ENCODE data around the gene FGF9. TPM values are rescaled to one million over a fixed set of nuclear protein-coding genes. Genes with fewer than 3 reads are reported as not detected.

The FGF9 gene
- total and polyA plus RNA-seq, 2 experiments from 2014 or later: 0.65 to 0.75 TPM

DNA sequence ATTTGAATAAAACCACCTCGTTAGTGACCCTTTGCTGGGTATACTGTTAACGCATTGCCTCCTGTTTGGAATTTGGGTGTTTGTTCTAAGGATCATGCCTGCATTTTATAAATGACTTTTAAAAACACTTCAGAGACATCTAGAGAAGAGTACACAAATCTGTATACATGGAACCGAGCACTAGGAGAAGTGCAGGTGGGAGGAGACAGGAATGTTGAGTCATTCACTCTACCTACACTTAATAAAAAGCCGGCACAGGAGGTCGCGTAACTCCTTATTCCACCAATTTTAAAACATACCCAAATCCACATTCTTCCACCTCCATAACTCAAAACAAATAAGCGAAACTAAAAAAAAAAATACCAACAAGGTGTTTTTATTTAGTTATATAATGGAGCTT lies 48.6 kb downstream of the FGF9 start:
- DNase-seq: no peak
- in situ Hi-C loops (cut with MboI): no loop called here
- Histone ChIP-seq H2AFZ (no peak overlapping the region), H3K4me2 (ENCODE audit: unreplicated experiment) (no peak overlapping the region), H3K9me3 (ENCODE audit: low read depth) (no peaks in the 10 kb centered on the region), H4K20me1 (ENCODE audit: insufficient read depth) (no peaks in the 10 kb centered on the region), H3K79me2 (ENCODE audit: insufficient read depth) (no peaks in the 10 kb centered on the region), H3F3A (ENCODE audit: insufficient read depth) (no peaks in the 10 kb centered on the region), H3K27me3 (replicated peaks; ENCODE audit: insufficient read depth) (peaks cover 4% of the 10 kb centered on the region), H3K4me1 (ENCODE audit: insufficient read depth) (no peaks in the 10 kb centered on the region), H3K36me3 (ENCODE audit: low read depth) (no peaks in the 10 kb centered on the region), H3K9me2 (ENCODE audit: insufficient read depth) (no peaks in the 10 kb centered on the region), H3K27ac (no peak overlapping the region), H3K9ac (no peak overlapping the region), H3K4me3 (no peak overlapping the region)
- TF ChIP-seq EZH2phosphoT487 (IDR thresholded peaks at IDR 0.05; ENCODE audit: insufficient read depth, low read depth) (no peak), EZH2 (IDR thresholded peaks at IDR 0.05; ENCODE audit: insufficient read depth, poor library complexity, severe bottlenecking) (no peak)
- 54 to 57% methylated on average over 7 of the region's 7 CpGs for WGBS, 2 experiments (ENCODE audit: low coverage in 1 of 2, low lambda C conversion rate in 2 of 2, missing lambda C conversion rate in 2 of 2)

GRCh38 chr13:21723807-21724505 lies 53.1 kb downstream of the FGF9 start:
- no peak for DNase-seq
- Histone ChIP-seq H3K4me1 (ENCODE audit: insufficient read depth) (no peaks in the 10 kb centered on the region), H3F3A (ENCODE audit: insufficient read depth) (no peaks in the 10 kb centered on the region), H3K9ac (no peak overlapping the region), H3K79me2 (ENCODE audit: insufficient read depth) (no peaks in the 10 kb centered on the region), H3K9me3 (ENCODE audit: low read depth) (no peaks in the 10 kb centered on the region), H4K20me1 (ENCODE audit: insufficient read depth) (no peaks in the 10 kb centered on the region), H3K27ac (no peak overlapping the region), H3K36me3 (ENCODE audit: low read depth) (no peaks in the 10 kb centered on the region), H3K9me2 (ENCODE audit: insufficient read depth) (no peaks in the 10 kb centered on the region), H3K4me2 (ENCODE audit: unreplicated experiment) (no peak overlapping the region), H3K4me3 (no peak overlapping the region), H3K27me3 (replicated peaks; ENCODE audit: insufficient read depth) (peaks cover 4% of the 10 kb centered on the region), H2AFZ (no peak overlapping the region)
- WGBS, 2 experiments (ENCODE audit: low coverage in 1 of 2, low lambda C conversion rate in 2 of 2, missing lambda C conversion rate in 2 of 2): 54 to 57% methylated on average over 17 of the region's 17 CpGs
- TF ChIP-seq EZH2phosphoT487 (IDR thresholded peaks at IDR 0.05; ENCODE audit: insufficient read depth, low read depth) (no peak), EZH2 (IDR thresholded peaks at IDR 0.05; ENCODE audit: insufficient read depth, poor library complexity, severe bottlenecking) (no peak)
- in situ Hi-C loops (cut with MboI): no loop called here

- Histone ChIP-seq H3K4me1 (ENCODE audit: insufficient read depth) (no peaks in the 10 kb centered on the region), H3F3A (ENCODE audit: insufficient read depth) (no peaks in the 10 kb centered on the region), H3K9me2 (ENCODE audit: insufficient read depth) (no peaks in the 10 kb centered on the region), H3K4me3 (no peak overlapping the region), H4K20me1 (ENCODE audit: insufficient read depth) (no peaks in the 10 kb centered on the region), H2AFZ (no peak overlapping the region), H3K9me3 (ENCODE audit: low read depth) (no peaks in the 10 kb centered on the region), H3K36me3 (ENCODE audit: low read depth) (no peaks in the 10 kb centered on the region), H3K27ac (no peak overlapping the region), H3K9ac (no peak overlapping the region), H3K4me2 (ENCODE audit: unreplicated experiment) (no peak overlapping the region), H3K79me2 (ENCODE audit: insufficient read depth) (no peaks in the 10 kb centered on the region), H3K27me3 (replicated peaks; ENCODE audit: insufficient read depth) (no peaks in the 10 kb centered on the region)
- WGBS, 2 experiments (ENCODE audit: low coverage in 1 of 2, low lambda C conversion rate in 2 of 2, missing lambda C conversion rate in 2 of 2): 41 to 45% methylated on average over 9 of the region's 9 CpGs
- in situ Hi-C loops (cut with MboI): no loop called here
- TF ChIP-seq EZH2phosphoT487 (IDR thresholded peaks at IDR 0.05; ENCODE audit: insufficient read depth, low read depth) (no peak), EZH2 (IDR thresholded peaks at IDR 0.05; ENCODE audit: insufficient read depth, poor library complexity, severe bottlenecking) (no peak)
- DNase-seq: no peak
Observed at GRCh38 chr13:21730186-21730880, 59.5 kb downstream of the FGF9 start.

DNA sequence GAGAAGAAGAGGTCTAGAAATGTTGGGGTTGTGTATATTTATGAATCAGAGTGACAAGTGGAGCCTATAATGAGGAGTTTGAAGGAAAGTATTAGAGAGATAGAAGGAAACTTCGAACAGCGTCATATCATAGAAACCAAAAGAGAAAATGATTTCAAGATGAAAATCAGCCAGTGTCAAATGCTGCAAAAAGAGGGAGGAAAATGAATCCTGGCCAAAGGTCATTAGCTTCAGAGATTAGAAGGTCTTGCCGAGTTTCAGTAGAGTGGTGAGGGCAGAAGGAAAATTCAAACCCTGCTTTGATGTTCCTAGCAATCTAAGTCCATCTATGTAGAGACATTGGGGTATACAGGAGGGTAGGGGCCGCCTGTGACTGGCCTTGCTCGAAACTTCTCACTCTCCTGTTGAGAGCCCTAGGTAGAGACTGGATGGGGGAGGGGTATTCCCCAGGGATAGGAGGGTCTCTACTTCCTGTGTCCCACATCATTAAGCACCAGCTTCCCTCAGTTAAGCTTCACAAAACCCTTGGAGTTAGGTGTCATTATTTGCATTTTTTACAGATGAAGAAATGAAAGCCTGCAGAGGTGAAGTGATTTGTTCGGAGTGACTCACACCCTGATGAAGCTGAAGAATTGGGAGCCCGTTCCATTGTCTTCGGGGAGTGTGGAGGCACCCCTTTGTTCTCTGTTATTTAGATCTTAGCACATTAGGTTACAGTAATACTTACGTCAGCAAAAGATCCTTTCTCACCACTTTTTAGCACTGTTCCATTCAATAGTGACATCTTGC lies 62.8 kb downstream of the FGF9 start:
- DNase-seq: no peak

More for the DNA sequence above, 62.8 kb downstream of the FGF9 start:
- Histone ChIP-seq H4K20me1 (ENCODE audit: insufficient read depth) (no peaks in the 10 kb centered on the region), H3K4me3 (no peak overlapping the region), H3K9me2 (ENCODE audit: insufficient read depth) (no peaks in the 10 kb centered on the region), H2AFZ (no peak overlapping the region), H3K9me3 (ENCODE audit: low read depth) (no peaks in the 10 kb centered on the region), H3K36me3 (ENCODE audit: low read depth) (no peaks in the 10 kb centered on the region), H3K4me2 (ENCODE audit: unreplicated experiment) (no peak overlapping the region), H3K4me1 (ENCODE audit: insufficient read depth) (no peaks in the 10 kb centered on the region), H3K27ac (no peak overlapping the region), H3F3A (ENCODE audit: insufficient read depth) (no peaks in the 10 kb centered on the region), H3K9ac (no peak overlapping the region), H3K27me3 (replicated peaks; ENCODE audit: insufficient read depth) (0 out of 2 replicates have a peak, but pooled peaks cover 9% of the 10 kb centered on the region), H3K79me2 (ENCODE audit: insufficient read depth) (no peaks in the 10 kb centered on the region)
- in situ Hi-C loops (cut with MboI): no loop called here
- 58% methylated on average over 9 of the region's 9 CpGs for WGBS, 2 experiments (ENCODE audit: low coverage in 1 of 2, low lambda C conversion rate in 2 of 2, missing lambda C conversion rate in 2 of 2)
- no peak for TF ChIP-seq EZH2phosphoT487 (IDR thresholded peaks at IDR 0.05; ENCODE audit: insufficient read depth, low read depth)
- TF ChIP-seq EZH2 (IDR thresholded peaks at IDR 0.05; ENCODE audit: insufficient read depth, poor library complexity, severe bottlenecking): no peak

Data from GM23248 (cell line).